HG03439 (cell line): ENCODE measurements around the gene C16orf87.
A peak's percentile ranks its signal among the peaks of the same experiment; 100 is the strongest.

Experiments
- ATAC-seq: cut with Tn5 transposase; IDR thresholded peaks from one replicate; pipeline ENCODE4 v1.9.1; 2021; ENCODE audit warnings: mild to moderate bottlenecking, moderate library complexity; ENCODE audit not compliant: unreplicated experiment

C16orf87 gene

DNA sequence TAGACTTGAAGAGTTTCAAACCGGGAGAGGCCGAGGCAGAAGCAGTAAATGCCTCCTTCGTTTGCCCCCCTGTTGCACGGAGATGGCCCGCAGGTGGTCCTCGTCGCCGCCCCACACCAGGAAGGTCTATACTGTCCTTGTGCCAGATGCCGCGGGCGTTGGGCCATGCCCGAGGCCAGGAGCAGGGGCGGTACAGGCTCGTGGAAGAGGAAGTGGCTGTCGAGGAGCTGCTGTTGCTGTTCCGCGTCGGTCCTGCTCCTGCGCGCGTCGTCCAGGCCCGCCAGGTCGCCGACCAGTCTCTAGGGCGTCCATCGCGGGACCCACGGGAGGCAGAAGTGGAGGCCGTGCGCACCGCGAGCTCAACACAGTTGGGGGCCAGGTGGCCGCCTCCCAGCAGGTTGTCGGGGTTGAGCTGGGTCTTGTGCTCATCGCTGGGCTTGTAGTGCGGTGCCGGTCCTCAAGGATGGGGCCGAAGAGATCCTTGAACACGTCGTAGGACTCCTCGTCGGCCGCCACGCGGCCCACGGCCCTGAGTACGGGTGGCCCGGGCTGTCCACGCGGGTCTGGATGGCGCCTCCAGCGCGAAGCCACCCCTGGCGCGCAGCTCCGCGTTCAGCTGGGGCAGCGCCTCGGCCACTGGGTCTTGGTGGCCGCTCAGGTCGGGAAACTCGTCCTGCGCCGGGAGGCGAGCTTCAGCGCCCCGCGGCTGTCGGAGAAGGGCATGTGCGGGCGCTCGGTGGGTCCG lies 13.1 kb upstream of the C16orf87 start:
- no peak for ATAC-seq

DNA sequence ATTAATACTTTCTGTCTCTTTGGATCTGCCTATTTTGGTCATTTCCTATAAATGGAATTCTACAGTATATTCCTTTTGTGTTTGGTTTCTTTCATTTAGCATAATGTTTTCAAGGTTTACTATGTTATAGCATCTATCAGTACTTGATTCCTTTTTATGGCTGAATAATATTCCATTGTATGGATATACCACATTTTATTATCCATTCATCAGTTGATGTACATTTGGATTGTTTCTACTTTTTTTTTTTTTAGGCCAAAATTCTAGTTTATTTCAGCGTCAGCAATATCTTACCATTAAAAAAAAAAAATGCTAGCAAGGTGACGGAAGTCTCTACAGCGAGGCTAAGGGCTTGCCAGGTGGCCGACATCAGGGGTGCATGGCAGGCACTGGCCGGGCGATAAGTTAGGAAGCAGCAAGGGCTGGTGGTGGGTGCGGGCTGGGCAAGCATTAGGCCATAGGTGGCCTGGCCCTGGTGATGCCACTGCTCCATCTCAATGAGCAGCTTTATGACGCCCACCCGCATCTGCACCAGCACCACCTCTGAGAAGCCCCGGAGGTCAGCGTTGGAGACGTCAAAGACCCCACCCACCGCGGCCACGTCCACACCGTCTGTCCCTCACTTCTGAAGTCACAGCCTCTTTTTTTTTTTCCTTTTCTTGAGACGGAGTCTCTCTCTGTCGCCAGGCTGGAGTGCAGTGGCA lies 11.4 kb upstream of the C16orf87 start:
- ATAC-seq: no peak

DNA sequence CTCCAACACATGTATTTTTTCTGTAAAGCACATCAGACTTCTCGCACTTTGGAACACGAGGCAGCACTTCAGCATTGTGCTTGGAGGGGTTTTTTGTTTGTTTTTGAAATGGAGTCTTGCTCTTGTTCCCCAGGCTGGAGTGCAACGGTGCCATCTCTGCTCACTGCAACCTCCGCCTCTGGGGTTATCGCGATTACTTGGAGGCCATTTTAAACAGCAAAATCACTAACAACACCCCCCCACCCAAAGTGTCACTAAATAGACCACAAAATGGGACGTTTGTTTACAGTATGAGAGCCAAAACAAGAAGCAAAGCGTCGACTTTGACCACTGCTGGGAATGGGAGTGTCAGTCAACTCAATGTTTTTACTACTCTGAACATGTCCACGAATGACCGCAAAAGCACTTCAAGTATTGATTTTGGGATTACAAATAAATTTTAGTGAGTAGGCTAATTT lies 9.0 kb upstream of the C16orf87 start:
- no peak for ATAC-seq

DNA sequence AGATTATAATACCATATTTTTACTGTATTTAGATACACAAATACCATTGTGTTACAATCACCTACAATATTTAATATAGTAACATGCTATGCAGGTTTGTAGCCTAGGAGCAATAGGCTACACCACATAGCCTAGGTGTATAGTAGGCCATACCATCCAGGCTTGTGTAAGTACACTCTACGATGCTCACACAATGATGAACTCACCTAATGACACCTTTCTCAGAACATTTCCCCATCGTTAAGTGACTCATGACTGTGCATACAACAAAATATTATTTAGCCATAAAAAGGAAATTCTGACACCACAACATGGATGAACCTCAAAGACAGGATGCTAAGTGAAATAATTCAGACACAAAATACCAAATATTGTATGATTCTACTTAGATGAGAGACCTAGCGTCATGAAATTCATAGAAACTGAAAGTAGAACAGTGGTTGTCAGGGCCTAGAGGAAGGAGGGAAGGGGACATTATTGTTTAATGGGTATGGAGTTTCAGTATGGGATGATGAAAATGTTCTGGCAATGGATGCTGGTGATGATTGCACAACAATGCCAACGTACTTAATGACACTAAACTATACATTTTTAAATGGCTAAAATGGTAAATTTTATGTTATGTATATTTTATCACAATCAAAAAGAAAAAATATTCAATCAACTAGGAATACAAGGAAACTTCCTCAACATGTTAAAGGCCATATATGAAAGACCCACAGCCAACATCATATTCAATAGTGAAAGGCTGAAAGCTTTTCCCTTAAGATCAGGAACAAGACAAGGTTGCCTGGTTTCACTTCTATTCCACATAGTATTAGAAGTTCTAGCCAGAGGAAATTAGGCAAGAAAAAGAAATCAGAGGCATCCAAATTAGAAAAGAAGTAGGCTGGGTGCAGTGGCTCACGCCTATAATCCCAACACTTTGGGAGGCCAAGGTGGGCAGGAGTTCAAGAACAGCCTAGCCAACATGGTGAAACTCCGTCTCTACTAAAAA lies 5.9 kb upstream of the C16orf87 start:
- no peak for ATAC-seq

DNA sequence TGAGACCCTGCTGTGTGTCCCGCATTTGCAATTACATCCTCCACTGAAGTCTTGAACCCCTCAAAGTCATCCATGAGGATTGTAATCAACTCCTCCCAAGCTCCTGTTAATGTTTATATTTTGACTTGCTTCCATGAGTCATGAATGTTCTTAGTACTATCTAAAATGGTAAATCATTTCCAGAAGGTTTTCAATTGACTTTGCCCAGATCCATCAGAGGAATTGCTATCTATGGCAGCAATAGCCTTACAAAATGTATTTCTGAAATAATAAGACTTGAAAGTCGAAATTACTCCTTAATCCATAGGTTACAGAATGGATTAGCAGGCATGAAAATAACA lies 2.5 kb upstream of the C16orf87 start:
- ATAC-seq: no peak

DNA sequence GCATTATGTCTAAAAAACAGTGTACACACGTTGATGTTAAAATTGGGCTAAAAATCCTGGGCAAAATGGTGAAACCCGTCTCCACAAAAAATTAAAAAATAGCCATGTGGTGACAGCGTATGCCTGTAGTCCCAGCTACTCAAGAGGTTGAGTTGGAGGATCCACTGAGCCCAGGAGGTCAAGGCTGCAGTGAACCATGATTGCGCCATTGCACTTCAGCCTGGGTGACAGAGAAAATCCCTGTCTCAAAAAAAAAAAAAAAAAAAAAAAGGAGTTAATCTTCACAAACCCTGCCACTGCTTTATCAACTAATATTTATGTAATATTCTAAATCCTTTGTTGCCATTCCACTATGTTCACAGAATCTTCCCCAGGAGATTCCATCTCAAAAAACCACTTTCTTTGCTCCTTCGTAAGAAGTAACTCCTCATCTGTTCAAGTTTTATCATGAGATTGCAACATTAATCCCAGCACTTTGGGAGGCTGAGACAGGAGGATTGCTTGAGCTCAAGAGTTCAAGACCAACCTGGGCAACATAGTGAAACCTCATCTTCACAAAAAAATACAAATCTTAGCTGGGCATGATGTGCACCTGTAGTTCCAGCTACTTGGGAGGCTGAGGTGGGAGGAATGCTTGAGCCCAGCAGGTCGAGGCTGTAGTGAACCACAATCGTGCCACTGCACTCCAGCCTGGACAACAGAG lies 1.9 kb upstream of the C16orf87 start:
- no peak for ATAC-seq

DNA sequence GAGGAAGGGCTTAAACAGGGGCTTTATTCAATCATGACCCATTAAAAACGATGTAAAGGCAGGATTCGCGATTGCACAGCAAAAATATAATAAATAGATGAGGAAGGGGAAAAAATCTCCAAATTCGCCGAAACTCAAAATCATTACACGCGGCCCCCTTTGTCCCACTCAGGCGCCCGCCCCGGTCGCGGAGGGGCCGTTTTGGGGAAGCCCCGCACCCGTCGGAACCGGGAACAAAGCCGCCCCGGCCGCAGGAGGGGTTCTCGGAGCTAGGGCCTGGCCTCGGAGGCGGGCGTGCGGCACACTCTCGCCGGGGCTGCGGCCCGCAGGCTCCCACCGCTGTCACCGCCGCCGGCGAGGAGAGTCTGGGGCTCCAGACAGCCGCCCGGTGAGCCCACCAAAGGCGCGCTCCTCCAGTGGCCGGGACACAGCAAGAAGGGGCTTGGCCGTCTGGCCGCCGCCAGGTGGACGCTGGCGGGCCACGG lies 521 bp downstream of the C16orf87 start:
- peak; percentile 22 for ATAC-seq

DNA sequence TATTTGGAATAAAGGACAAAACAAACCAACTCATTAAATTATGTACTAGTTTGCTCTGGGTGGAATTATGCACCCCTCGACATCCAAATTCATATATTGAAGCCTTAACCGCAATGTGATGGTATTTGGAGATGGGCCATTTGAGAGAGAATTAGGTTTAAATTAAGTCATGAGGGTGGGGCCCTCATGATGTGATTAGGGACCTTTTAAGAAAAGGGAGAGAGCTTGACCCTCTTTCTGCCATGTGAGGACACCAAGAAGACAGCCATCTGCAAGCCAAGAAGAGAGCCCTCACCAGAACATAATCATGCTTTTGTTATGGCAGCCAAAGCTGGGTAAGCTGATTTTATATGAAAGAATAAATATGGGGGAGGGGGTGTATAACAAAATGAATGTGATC lies 2.0 kb downstream of the C16orf87 start:
- no peak for ATAC-seq

DNA sequence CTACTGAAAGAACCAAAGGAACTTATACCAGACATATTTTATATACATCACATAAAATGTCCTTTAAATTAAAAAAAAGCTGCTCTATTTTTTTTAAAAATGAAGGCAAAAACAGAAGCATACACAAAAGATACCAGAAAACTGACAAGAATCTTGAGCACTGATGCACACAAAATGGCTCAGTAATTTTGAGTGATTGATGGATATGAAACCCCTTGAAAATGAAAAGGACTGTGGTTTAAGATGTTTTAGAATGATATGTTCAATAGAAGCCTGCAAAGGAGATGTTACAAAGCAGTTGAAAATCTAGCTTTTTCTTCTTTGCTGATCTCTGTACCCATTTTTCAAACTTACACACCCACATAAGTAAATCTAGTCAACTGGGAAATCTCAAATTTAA lies 2.7 kb downstream of the C16orf87 start:
- no peak for ATAC-seq

DNA sequence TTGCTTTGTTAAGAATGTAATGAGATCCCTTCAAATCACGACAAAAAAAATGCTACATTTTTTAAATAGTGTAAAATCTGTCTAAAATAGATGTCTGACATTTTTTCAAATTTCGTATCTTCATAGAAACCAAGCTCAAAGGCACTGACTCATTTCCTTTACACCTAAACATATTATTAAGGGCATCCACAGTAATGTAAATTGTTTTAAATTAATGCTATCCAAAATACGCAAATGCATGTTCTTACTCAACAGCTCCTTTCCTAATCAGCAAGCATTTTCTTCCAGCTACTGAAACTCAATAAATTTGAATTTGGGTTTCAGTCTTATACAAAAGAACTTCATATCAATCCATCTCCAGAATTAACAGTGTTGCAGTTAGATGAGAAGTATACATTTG lies 4.3 kb downstream of the C16orf87 start:
- no peak for ATAC-seq

DNA sequence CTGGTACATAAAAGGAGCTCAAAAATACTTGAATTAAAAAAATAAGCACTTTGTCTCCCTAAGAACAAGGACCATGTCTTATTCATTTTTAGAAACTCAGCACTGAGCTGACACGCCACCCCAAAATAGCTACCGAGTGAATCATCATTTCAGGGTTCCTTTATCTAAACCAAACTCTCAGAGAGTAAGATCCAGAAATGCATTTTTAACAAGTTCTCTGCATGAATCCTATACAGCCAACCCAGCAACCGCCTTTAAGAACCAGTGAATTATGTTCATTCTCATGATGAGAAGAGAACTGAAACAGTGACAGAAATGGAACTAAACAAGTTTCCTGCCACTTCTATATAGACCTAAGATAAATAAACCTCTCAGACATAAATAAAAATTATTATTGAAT lies 8.7 kb downstream of the C16orf87 start:
- peak; percentile 65 for ATAC-seq

DNA sequence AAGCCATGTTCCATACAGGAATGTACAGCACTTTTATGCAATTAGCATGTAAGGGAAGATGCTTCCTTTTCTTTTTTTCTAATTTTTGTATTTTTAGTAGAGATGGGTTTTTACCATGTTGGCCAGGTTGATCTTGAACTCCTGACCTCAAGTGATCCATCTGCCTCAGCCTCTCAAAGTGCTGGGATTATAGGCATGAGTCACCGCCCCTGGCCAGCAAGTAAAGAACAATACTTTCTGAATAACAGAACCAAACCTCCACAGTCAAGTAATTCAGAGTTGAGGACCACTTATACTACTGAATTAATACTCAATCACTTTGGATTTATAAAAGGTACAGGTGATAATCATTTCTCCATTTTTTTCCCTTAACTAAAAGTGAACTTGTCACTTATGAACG lies 13.0 kb downstream of the C16orf87 start:
- no peak for ATAC-seq

DNA sequence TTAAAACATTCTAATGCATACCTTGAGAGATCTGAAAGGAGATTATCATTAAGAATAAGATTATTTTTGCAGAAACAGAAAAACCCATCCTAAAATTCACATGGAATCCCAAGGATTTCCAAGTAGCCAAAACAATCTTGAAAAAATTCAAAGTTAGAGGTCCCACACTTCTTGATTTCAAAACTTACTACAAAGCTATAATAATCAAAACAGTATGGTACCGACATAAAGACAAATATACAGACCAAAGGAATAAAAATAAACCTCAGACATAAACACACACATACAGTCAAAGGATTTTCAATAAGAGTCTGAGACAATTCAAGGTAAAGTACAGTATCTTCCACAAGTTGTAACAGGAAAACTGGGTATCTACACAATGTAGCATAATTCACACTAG lies 16.2 kb downstream of the C16orf87 start:
- ATAC-seq: no peak

DNA sequence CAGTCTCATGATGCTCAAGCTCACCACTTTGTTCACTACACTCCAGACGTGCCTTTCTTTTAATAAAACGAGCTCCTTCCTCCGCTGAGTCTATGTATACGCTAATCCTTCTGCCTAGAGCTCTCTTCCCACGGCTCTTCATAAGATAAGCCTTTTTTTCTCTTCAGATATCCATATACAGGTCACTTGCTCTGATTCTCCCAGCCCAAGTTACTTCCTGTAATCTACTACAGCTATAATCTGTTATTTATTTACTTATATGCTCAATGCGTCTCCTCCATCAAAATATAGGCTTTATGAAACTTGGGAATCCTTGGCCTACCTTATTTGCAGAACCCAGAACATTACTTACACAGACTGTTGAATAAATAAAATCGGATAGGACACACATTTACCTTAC lies 17.4 kb downstream of the C16orf87 start:
- no peak for ATAC-seq

DNA sequence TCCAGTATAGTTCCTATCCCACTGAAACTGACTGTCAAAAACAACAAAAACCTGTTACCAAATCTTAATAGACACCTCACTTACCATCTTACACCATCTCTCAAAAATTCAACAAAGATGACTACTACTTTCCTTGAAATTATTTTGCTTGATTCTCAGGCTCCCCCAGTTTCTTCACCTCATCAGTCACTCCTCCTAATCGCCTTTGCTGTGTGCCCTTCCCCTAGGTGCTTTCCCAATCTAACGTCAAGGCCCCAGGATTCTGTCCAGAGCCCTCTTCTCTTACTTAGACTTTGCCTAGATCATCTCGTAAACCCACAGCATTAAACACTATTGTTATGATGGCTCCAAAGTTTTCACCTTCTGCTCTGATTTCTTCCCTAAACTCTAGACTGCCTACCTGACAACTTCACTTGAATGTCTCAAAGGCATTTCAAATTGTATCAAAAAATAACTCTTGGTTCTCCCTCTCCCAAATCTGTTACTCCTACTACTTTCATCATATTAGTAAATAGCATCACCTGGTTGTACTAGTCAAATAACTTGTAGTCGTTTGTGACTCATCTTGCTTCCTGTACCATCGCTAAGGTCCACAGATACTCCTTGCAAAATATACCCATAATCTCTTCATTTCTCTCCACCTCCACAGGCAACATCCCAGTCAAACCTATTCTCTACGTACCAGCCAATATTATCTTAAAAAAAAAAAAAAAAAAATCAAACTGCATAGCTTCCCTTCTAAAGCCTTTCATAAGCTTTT lies 18.0 kb downstream of the C16orf87 start:
- ATAC-seq: no peak

DNA sequence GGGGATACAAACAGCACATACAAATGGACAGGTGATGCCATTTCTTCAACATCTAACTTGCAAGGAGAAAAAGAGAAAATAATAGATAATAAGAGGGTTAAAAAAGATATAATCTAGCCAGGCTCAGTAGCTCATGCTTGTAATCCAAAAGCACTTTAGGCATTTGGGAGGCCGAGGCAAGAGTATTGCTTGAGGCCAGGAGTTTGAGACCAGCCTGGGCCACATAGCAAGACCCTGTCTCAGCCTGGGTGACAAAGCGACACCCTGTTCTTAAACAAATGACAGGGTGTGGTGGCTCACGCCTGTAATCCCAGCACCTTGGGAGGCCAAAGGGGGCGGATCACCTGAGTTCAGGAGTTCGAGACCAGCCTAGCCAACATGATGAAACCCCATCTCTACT lies 19.3 kb downstream of the C16orf87 start:
- ATAC-seq: no peak

DNA sequence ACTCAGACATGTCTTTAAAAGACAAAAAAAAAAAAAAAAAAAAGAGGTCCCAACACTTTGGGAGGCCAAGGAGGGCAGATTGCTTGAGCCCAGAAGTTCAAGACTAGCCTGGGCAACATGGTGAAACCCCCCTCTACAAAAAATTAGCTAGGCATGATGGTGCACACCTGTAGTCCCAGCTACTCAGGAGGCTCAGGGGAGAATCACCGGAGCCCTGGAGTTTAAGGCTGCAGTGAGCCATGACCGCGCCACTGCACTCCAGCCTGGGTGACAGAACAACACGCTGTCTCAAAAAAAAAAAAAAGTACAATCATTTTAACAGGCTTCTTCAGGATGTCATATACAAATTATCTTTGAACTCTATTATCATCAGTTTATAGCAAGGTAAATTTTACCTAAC lies 22.0 kb downstream of the C16orf87 start:
- ATAC-seq: no peak

DNA sequence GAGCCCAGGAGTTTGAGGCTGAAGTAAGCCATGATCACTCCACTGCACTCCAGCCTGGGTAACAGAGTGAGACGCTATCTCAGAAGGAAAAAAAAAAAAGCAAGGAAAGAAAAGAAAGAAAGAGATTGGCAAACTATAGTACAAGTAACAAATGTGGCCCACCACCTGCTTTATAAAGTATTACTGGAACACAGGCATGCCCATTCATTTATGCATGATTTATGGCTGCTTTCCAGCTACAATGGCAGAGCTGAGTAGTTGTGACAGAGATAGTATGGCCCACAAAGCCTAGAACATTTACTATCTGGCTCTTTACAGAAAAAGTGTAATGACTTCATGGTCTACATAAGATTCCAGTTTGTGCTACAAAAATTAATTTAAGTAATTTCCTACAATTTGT lies 23.6 kb downstream of the C16orf87 start:
- ATAC-seq: no peak

DNA sequence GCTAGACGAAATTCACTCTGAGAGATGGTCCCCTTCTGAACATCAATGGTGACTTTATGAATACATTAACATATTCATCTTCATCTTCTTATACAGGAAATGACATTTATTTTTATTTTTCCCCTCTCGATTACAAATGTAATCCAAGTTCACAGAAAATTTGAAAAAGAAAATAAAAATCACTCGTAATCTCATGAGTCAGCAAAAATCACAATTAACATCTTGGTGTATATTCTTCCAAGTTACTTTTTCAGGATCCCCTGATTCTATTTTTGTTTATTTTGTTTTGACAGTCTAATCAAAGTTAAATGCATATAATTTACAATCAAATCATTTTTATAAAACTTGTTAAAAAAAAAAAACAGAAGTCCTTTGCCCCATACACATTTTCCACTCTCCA lies 27.6 kb downstream of the C16orf87 start:
- ATAC-seq: no peak

DNA sequence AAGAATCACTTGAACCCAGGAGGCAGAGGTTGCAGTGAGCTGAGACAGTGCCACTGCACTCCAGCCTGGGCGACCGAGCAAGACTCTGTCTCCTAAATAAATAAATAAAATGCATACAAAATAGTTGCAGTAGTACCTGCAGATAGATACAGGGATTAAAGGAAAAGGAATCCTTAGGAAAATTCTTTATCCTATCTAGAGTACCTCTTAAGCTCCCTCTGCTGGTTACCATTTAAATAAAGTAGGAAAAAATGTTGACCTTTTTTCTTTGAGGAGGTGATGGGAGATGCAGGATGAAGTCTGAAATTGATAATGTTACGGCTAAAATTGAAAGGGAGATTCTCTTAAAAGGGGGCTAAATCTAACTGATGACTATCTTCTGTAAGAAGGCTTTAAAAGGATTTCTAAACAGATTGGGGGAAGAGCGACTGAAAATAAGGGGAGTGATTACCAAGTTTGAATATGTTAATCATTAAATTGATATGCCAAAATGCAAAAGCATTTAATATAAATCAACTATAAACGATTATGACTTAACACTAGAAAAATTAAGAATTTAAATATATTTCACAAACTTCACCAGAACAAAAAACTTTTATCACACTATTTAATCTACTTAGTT lies 29.4 kb downstream of the C16orf87 start:
- no peak for ATAC-seq
